ENCODE measurements around the gene KDM8. TPM values are rescaled to one million over a fixed set of nuclear protein-coding genes. Genes with fewer than 3 reads are reported as not detected.
"Not testable (repeated sequence)": the region's sequence is repeated elsewhere in the genome, so short reads cannot be mapped to it uniquely, and the experiment has no call there.

KDM8 gene
- total RNA-seq, 1 donor from 2014 or later = 8.3 TPM

- Mint-ChIP-seq H3K9me3 (ENCODE audit: unreplicated experiment) (no peaks in the 10 kb centered on the region), H3K4me1 (ENCODE audit: unreplicated experiment) (peaks cover 16% of the 10 kb centered on the region), H3K27me3 (ENCODE audit: unreplicated experiment) (no peaks in the 10 kb centered on the region), H3K27ac (ENCODE audit: unreplicated experiment) (peak overlapping the region; percentile 1), H3K36me3 (ENCODE audit: unreplicated experiment) (peaks cover 7% of the 10 kb centered on the region), H3K4me3 (ENCODE audit: unreplicated experiment) (no peak overlapping the region)
- TF ChIP-seq CTCF (IDR thresholded peaks at IDR 0.05) = no peak
- peak; percentile 46 for DNase-seq (ENCODE audit: extremely low spot score, unreplicated experiment)
These were observed 53.9 kb downstream of the KDM8 start for GRCh38 chr16:27257271-27257670.

GRCh38 chr16:27258241-27258734 is 55.0 kb downstream of the KDM8 start:
- no peak overlapping the region for H3K27ac Mint-ChIP-seq (ENCODE audit: unreplicated experiment)
- no peak for TF ChIP-seq CTCF (IDR thresholded peaks at IDR 0.05)
- no peaks in the 10 kb centered on the region for H3K9me3 Mint-ChIP-seq (ENCODE audit: unreplicated experiment)
- peaks cover 11% of the 10 kb centered on the region for H3K4me1 Mint-ChIP-seq (ENCODE audit: unreplicated experiment)
- no peak overlapping the region for H3K4me3 Mint-ChIP-seq (ENCODE audit: unreplicated experiment)
- peak; percentile 19 for DNase-seq (ENCODE audit: extremely low spot score, unreplicated experiment)
- no peaks in the 10 kb centered on the region for H3K27me3 Mint-ChIP-seq (ENCODE audit: unreplicated experiment)
- peaks cover 7% of the 10 kb centered on the region for H3K36me3 Mint-ChIP-seq (ENCODE audit: unreplicated experiment)

- TF ChIP-seq CTCF (IDR thresholded peaks at IDR 0.05) = no peak
- Mint-ChIP-seq H3K27me3 (ENCODE audit: unreplicated experiment) (no peaks in the 10 kb centered on the region), H3K27ac (ENCODE audit: unreplicated experiment) (no peak overlapping the region), H3K4me1 (ENCODE audit: unreplicated experiment) (peaks cover 4% of the 10 kb centered on the region), H3K36me3 (ENCODE audit: unreplicated experiment) (peaks cover 7% of the 10 kb centered on the region), H3K4me3 (ENCODE audit: unreplicated experiment) (no peak overlapping the region), H3K9me3 (ENCODE audit: unreplicated experiment) (no peaks in the 10 kb centered on the region)
- DNase-seq (ENCODE audit: extremely low spot score, unreplicated experiment) = peak; percentile 23
These were observed 56.4 kb downstream of the KDM8 start for GRCh38 chr16:27259710-27260109.

GRCh38 chr16:27262904-27263423 is 59.6 kb downstream of the KDM8 start:
- DNase-seq (ENCODE audit: extremely low spot score, unreplicated experiment); H3K27me3 Mint-ChIP-seq (ENCODE audit: unreplicated experiment); H3K4me1 Mint-ChIP-seq (ENCODE audit: unreplicated experiment); H3K27ac Mint-ChIP-seq (ENCODE audit: unreplicated experiment); H3K36me3 Mint-ChIP-seq (ENCODE audit: unreplicated experiment); H3K4me3 Mint-ChIP-seq (ENCODE audit: unreplicated experiment); H3K9me3 Mint-ChIP-seq (ENCODE audit: unreplicated experiment): not testable (repeated sequence)

GRCh38 chr16:27264151-27264550 is 60.8 kb downstream of the KDM8 start:
- Mint-ChIP-seq H3K27me3 (ENCODE audit: unreplicated experiment) (no peaks in the 10 kb centered on the region), H3K4me3 (ENCODE audit: unreplicated experiment) (no peak overlapping the region), H3K27ac (ENCODE audit: unreplicated experiment) (no peak overlapping the region), H3K4me1 (ENCODE audit: unreplicated experiment) (peaks cover 9% of the 10 kb centered on the region), H3K9me3 (ENCODE audit: unreplicated experiment) (no peaks in the 10 kb centered on the region), H3K36me3 (ENCODE audit: unreplicated experiment) (no peaks in the 10 kb centered on the region)
- no peak for DNase-seq (ENCODE audit: extremely low spot score, unreplicated experiment)
- TF ChIP-seq CTCF (IDR thresholded peaks at IDR 0.05) = no peak

GRCh38 chr16:27265982-27266381 is 62.7 kb downstream of the KDM8 start:
- Mint-ChIP-seq H3K36me3 (ENCODE audit: unreplicated experiment) (no peaks in the 10 kb centered on the region), H3K4me3 (ENCODE audit: unreplicated experiment) (no peak overlapping the region)

More at GRCh38 chr16:27265982-27266381, 62.7 kb downstream of the KDM8 start:
- Mint-ChIP-seq H3K9me3 (ENCODE audit: unreplicated experiment) (no peaks in the 10 kb centered on the region), H3K27me3 (ENCODE audit: unreplicated experiment) (no peaks in the 10 kb centered on the region), H3K4me1 (ENCODE audit: unreplicated experiment) (peaks cover 9% of the 10 kb centered on the region), H3K27ac (ENCODE audit: unreplicated experiment) (no peak overlapping the region)
- peak; percentile 6 for DNase-seq (ENCODE audit: extremely low spot score, unreplicated experiment)
- no peak for TF ChIP-seq CTCF (IDR thresholded peaks at IDR 0.05)

Data from osteocyte (in vitro differentiated cells).